ENCODE data around the gene TICRR. TPM values are rescaled to one million over a fixed set of nuclear protein-coding genes. Genes with fewer than 3 reads are reported as not detected.

TICRR gene
- total RNA-seq, 1 experiment from 2014 or later, result 37.4 TPM

DNA sequence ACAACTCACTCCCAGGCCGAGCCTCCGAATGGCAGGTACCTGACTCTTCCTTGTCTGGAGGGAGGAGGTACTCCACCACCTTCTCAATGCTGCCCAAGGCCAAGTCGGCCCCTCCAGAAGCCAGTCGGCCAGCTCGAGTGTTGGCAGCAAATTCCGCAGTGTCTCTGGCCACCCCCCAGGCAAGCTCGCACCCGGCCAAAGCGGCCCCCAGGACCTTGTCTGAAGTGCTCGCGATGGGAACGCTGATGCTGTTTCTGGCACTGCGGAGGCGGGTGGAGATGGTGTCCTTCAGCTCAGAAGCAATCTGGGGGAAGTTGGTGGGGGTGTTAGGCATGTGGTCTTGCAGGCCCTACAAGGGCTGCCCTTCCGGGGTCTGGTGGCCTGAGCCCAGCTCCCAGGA lies 94.7 kb downstream of the TICRR start (continued):
- TF ChIP-seq ETV6 (CRISPR knock-in tag; IDR thresholded peaks at IDR 0.05), result no peak
- TF ChIP-seq, protein P1, sequence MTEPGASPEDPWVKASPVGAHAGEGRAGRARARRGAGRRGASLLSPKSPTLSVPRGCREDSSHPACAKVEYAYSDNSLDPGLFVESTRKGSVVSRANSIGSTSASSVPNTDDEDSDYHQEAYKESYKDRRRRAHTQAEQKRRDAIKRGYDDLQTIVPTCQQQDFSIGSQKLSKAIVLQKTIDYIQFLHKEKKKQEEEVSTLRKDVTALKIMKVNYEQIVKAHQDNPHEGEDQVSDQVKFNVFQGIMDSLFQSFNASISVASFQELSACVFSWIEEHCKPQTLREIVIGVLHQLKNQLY (CRISPR knock-in tag; IDR thresholded peaks at IDR 0.05), result no peak
- TF ChIP-seq ZNF219 (CRISPR knock-in tag; IDR thresholded peaks at IDR 0.05; ENCODE audit: borderline replicate concordance), result no peak
- no peak for TF ChIP-seq FOXP1 (CRISPR knock-in tag; IDR thresholded peaks at IDR 0.05; ENCODE audit: borderline replicate concordance)

DNA sequence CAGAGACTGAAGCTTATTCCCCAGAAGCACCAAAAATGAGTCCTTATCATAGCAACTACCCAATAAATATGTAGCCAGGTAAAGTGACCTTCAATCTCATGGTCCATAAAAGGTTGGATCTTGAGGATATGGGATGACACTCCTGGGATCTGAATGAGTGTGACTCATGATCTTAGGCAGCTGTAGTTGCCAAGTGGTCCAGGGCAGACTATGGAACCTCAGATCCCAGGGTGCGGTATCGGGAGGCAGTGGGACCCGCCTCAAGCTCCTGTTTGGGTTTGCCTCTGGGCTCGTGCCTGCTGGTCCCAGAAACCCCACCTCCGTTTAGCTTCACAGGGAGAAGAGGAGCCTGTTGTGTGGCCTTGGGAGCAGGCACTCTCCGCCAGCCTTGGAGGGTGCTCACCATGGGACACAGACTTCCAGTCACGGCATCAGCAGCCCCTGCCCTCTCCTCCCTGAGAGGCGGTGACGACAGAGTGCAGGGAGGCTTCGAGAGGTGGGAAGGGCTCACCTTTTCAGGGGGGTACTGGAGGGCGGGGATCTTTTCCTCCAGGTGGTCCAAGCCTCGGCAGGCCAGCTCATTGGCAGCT lies 95.8 kb downstream of the TICRR start:
- DNase-seq (ENCODE audit: low spot score) (no peak), ATAC-seq (no peak)
- TF ChIP-seq TCF7 (CRISPR knock-in tag; IDR thresholded peaks at IDR 0.05; ENCODE audit: low read depth), result no peak
- TF ChIP-seq NR1H2 (CRISPR knock-in tag; IDR thresholded peaks at IDR 0.05), result no peak
- TF ChIP-seq, protein P2, sequence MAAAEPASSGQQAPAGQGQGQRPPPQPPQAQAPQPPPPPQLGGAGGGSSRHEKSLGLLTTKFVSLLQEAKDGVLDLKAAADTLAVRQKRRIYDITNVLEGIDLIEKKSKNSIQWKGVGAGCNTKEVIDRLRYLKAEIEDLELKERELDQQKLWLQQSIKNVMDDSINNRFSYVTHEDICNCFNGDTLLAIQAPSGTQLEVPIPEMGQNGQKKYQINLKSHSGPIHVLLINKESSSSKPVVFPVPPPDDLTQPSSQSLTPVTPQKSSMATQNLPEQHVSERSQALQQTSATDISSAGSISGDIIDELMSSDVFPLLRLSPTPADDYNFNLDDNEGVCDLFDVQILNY (CRISPR knock-in tag; IDR thresholded peaks at IDR 0.05), result no peak
- TF ChIP-seq, protein P3, sequence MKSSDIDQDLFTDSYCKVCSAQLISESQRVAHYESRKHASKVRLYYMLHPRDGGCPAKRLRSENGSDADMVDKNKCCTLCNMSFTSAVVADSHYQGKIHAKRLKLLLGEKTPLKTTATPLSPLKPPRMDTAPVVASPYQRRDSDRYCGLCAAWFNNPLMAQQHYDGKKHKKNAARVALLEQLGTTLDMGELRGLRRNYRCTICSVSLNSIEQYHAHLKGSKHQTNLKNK (CRISPR knock-in tag; IDR thresholded peaks at IDR 0.05), result no peak
- no peak for TF ChIP-seq GRHL2 (CRISPR knock-in tag; IDR thresholded peaks at IDR 0.05; ENCODE audit: insufficient replicate concordance, severe bottlenecking)
- no peak for TF ChIP-seq CBFB (CRISPR knock-in tag; IDR thresholded peaks at IDR 0.05; ENCODE audit: low read depth)
- TF ChIP-seq SMAD4 (CRISPR knock-in tag; IDR thresholded peaks at IDR 0.05), result no peak
- no peak for TF ChIP-seq FOXJ3 (CRISPR knock-in tag; IDR thresholded peaks at IDR 0.05; ENCODE audit: borderline replicate concordance)
- TF ChIP-seq RORB (CRISPR knock-in tag; IDR thresholded peaks at IDR 0.05), result no peak
- no peak for TF ChIP-seq JAZF1 (CRISPR knock-in tag; IDR thresholded peaks at IDR 0.05)
- H3K27me3 Mint-ChIP-seq (ENCODE audit: low read depth), result peaks cover 4% of the 10 kb centered on the region
- H3K36me3 Mint-ChIP-seq, result no peaks in the 10 kb centered on the region
- no peaks in the 10 kb centered on the region for H3K9me3 Mint-ChIP-seq
- CTCF ChIA-PET, result interaction anchor here (1.2 to 1.6 kb wide), 2 partner anchors 23 to 90 kb away, joined by 3 read pairs; no protein-coding TSS in a partner anchor
- no peak overlapping the region for H3K4me3 Mint-ChIP-seq
- H3K27ac Mint-ChIP-seq, result no peak overlapping the region
- peaks cover 5% of the 10 kb centered on the region; the same call in 1 of the 2 replicates for H3K4me1 Mint-ChIP-seq
- POLR2A ChIA-PET, result no interaction called here

DNA sequence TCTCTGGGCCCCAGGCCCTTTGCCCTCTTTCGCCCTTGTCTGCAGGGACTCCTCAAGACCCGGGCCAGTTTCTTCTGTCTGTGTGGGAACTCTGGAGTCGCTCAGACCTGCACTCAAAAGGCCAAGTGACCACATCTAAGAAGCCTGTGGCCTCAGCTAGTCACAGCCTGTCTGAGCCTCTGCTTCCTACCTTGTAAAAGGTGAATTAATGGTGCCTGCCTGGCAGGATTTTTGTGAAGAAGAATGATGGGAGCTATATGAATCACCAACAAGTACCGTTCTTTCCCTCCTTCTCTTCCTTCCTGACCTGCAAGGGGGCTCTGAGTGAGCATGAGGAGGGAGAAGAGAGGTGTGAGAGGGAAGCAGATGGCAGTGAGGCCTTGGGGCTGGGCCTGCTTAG lies 96.4 kb downstream of the TICRR start:
- ChIA-PET POLR2A (no interaction called here), CTCF (interaction anchor here (1.9 kb wide), 1 partner anchor 68 kb away, joined by 13 read pairs; no protein-coding TSS in a partner anchor)
- H3K4me1 Mint-ChIP-seq, result no peaks in the 10 kb centered on the region; the same call in 1 of the 2 replicates
- DNase-seq (ENCODE audit: low spot score) (no peak), ATAC-seq (no peak)
- H3K9me3 Mint-ChIP-seq, result no peaks in the 10 kb centered on the region
- no peak overlapping the region for H3K4me3 Mint-ChIP-seq
- H3K36me3 Mint-ChIP-seq, result no peaks in the 10 kb centered on the region
- no peak overlapping the region for H3K27ac Mint-ChIP-seq
- H3K27me3 Mint-ChIP-seq (ENCODE audit: low read depth), result peaks cover 4% of the 10 kb centered on the region; the same call in 1 of the 2 replicates
- TF ChIP-seq, protein P4, sequence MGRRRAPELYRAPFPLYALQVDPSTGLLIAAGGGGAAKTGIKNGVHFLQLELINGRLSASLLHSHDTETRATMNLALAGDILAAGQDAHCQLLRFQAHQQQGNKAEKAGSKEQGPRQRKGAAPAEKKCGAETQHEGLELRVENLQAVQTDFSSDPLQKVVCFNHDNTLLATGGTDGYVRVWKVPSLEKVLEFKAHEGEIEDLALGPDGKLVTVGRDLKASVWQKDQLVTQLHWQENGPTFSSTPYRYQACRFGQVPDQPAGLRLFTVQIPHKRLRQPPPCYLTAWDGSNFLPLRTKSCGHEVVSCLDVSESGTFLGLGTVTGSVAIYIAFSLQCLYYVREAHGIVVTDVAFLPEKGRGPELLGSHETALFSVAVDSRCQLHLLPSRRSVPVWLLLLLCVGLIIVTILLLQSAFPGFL (CRISPR knock-in tag; IDR thresholded peaks at IDR 0.05; ENCODE audit: borderline replicate concordance), result no peak
- TF ChIP-seq ZNF263 (CRISPR knock-in tag; IDR thresholded peaks at IDR 0.05; ENCODE audit: low read depth) (no peak), IRF2 (CRISPR knock-in tag; IDR thresholded peaks at IDR 0.05; ENCODE audit: borderline replicate concordance, low read depth) (no peak), CREM (CRISPR knock-in tag; IDR thresholded peaks at IDR 0.05) (no peak), NFE2L1 (CRISPR knock-in tag; IDR thresholded peaks at IDR 0.05) (no peak)
- TF ChIP-seq, protein P5, sequence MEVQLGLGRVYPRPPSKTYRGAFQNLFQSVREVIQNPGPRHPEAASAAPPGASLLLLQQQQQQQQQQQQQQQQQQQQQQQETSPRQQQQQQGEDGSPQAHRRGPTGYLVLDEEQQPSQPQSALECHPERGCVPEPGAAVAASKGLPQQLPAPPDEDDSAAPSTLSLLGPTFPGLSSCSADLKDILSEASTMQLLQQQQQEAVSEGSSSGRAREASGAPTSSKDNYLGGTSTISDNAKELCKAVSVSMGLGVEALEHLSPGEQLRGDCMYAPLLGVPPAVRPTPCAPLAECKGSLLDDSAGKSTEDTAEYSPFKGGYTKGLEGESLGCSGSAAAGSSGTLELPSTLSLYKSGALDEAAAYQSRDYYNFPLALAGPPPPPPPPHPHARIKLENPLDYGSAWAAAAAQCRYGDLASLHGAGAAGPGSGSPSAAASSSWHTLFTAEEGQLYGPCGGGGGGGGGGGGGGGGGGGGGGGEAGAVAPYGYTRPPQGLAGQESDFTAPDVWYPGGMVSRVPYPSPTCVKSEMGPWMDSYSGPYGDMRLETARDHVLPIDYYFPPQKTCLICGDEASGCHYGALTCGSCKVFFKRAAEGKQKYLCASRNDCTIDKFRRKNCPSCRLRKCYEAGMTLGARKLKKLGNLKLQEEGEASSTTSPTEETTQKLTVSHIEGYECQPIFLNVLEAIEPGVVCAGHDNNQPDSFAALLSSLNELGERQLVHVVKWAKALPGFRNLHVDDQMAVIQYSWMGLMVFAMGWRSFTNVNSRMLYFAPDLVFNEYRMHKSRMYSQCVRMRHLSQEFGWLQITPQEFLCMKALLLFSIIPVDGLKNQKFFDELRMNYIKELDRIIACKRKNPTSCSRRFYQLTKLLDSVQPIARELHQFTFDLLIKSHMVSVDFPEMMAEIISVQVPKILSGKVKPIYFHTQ (CRISPR knock-in tag; IDR thresholded peaks at IDR 0.05), result no peak
- TF ChIP-seq, protein P6, sequence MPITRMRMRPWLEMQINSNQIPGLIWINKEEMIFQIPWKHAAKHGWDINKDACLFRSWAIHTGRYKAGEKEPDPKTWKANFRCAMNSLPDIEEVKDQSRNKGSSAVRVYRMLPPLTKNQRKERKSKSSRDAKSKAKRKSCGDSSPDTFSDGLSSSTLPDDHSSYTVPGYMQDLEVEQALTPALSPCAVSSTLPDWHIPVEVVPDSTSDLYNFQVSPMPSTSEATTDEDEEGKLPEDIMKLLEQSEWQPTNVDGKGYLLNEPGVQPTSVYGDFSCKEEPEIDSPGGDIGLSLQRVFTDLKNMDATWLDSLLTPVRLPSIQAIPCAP (CRISPR knock-in tag; IDR thresholded peaks at IDR 0.05), result no peak
- TF ChIP-seq, protein P7, sequence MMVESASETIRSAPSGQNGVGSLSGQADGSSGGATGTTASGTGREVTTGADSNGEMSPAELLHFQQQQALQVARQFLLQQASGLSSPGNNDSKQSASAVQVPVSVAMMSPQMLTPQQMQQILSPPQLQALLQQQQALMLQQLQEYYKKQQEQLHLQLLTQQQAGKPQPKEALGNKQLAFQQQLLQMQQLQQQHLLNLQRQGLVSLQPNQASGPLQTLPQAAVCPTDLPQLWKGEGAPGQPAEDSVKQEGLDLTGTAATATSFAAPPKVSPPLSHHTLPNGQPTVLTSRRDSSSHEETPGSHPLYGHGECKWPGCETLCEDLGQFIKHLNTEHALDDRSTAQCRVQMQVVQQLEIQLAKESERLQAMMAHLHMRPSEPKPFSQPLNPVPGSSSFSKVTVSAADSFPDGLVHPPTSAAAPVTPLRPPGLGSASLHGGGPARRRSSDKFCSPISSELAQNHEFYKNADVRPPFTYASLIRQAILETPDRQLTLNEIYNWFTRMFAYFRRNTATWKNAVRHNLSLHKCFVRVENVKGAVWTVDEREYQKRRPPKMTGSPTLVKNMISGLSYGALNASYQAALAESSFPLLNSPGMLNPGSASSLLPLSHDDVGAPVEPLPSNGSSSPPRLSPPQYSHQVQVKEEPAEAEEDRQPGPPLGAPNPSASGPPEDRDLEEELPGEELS (CRISPR knock-in tag; IDR thresholded peaks at IDR 0.05), result no peak
- TF ChIP-seq, protein P8, sequence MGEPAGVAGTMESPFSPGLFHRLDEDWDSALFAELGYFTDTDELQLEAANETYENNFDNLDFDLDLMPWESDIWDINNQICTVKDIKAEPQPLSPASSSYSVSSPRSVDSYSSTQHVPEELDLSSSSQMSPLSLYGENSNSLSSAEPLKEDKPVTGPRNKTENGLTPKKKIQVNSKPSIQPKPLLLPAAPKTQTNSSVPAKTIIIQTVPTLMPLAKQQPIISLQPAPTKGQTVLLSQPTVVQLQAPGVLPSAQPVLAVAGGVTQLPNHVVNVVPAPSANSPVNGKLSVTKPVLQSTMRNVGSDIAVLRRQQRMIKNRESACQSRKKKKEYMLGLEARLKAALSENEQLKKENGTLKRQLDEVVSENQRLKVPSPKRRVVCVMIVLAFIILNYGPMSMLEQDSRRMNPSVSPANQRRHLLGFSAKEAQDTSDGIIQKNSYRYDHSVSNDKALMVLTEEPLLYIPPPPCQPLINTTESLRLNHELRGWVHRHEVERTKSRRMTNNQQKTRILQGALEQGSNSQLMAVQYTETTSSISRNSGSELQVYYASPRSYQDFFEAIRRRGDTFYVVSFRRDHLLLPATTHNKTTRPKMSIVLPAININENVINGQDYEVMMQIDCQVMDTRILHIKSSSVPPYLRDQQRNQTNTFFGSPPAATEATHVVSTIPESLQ (CRISPR knock-in tag; IDR thresholded peaks at IDR 0.05), result no peak

Measured in WTC11 (cell line).